GM18511 (cell line): ENCODE data around the gene IFT25.
A peak's percentile ranks its signal among the peaks of the same experiment; 100 is the strongest.
"Not testable (repeated sequence)": the region's sequence is repeated elsewhere in the genome, so short reads cannot be mapped to it uniquely, and the experiment has no call there.

Experiments used
- ATAC-seq: cut with Tn5 transposase; IDR thresholded peaks from one replicate; pipeline ENCODE4 v1.9.1; 2021; ENCODE audit warnings: mild to moderate bottlenecking, moderate library complexity; ENCODE audit not compliant: unreplicated experiment

IFT25 gene

GRCh38 chr1:53890522-53890941, 55.0 kb downstream of the IFT25 start:
- ATAC-seq, result no peak

GRCh38 chr1:53889304-53890298, 55.9 kb downstream of the IFT25 start, which contains the start of gene YIPF1:
Gene YIPF1 (minus strand): TSS chr1:53889797. CDS start chr1:53888937, 860 bp downstream.
- peak; percentile 91 for ATAC-seq

GRCh38 chr1:53888681-53889080, 56.8 kb downstream of the IFT25 start:
- ATAC-seq, result no peak

- not testable (repeated sequence) for ATAC-seq
Measured at GRCh38 chr1:53883600-53883999, 61.9 kb downstream of the IFT25 start.

GRCh38 chr1:53881853-53882252, 63.6 kb downstream of the IFT25 start:
- not testable (repeated sequence) for ATAC-seq

- ATAC-seq, result no peak
Measured at GRCh38 chr1:53878492-53879105, 66.9 kb downstream of the IFT25 start.

- not testable (repeated sequence) for ATAC-seq
Measured at GRCh38 chr1:53875150-53875549, 70.3 kb downstream of the IFT25 start.

- ATAC-seq, result no peak
Measured at GRCh38 chr1:53871773-53872484, 73.6 kb downstream of the IFT25 start.
